Vagina (tissue), 2 donors: Measurements from ENCODE around the gene IKZF4. TPM values are rescaled to one million over a fixed set of nuclear protein-coding genes. Genes with fewer than 3 reads are reported as not detected.
A peak's percentile ranks its signal among the peaks of the same experiment; 100 is the strongest.

ENCODE experiments used
- DNase-seq, 2 donors: peaks; one replicate each; pipeline ENCODE4 v3.0.0-alpha.2; 2017; ENCODE audit errors: extremely low spot score in 2 of 2
- H3K27ac ChIP-seq: fragments of 200-600 bp; sonication (generic); one replicate; pipeline ENCODE4 v1.5.1; 2019
- H3K27me3 ChIP-seq: fragments of 200-600 bp; sonication (generic); one replicate; pipeline ENCODE4 v1.5.1; 2019
- H3K36me3 ChIP-seq, 2 donors: fragments of 200-600 bp; sonication (generic); one replicate each; pipeline ENCODE4 v1.5.1; 2017 to 2019
- H3K4me1 ChIP-seq: fragments of 200-600 bp; sonication (generic); one replicate; pipeline ENCODE4 v1.5.1; 2019
- H3K4me3 ChIP-seq, 2 donors: fragments of 200-600 bp; sonication (generic); 1 replicate in 1 of 2; 2 replicates in 1 of 2; pipeline ENCODE4 v1.5.1; 2016 to 2019
- H3K9me3 ChIP-seq: fragments of 200-600 bp; sonication (generic); one replicate; pipeline ENCODE4 v1.5.1; 2019
- CTCF ChIP-seq, 3 experiments: fragments of 450-650 bp in 2 of 3; fragments of 200-600 bp in 1 of 3; sonication (generic) in 1 of 3; IDR thresholded peaks; one replicate each; pipeline ENCODE4 v1.5.1; 2017 to 2019; ENCODE audit warnings: antibody characterized with exemption in 3 of 3, mild to moderate bottlenecking in 2 of 3, moderate library complexity in 2 of 3
- POLR2A ChIP-seq, 2 donors: fragments of 450-650 bp; IDR thresholded peaks; one replicate each; pipeline ENCODE4 v1.6.1; 2017; ENCODE audit warnings: antibody characterized with exemption in 2 of 2, mild to moderate bottlenecking in 2 of 2, moderate library complexity in 2 of 2
- POLR2AphosphoS5 ChIP-seq, 2 donors: sonication (generic); formaldehyde crosslinking; IDR thresholded peaks; one replicate each; pipeline ENCODE4 v1.9.0; 2017; ENCODE audit warnings: antibody characterized with exemption in 2 of 2, mild to moderate bottlenecking in 2 of 2, low read depth in 1 of 2; ENCODE audit not compliant: insufficient read depth in 1 of 2
- intact Hi-C: fragments of 100-400 bp; cut with DNase I; formaldehyde crosslinking; loops from one replicate; pipeline ENCODE4 v1.15.1; 2023
- total RNA-seq: library from RNA; depleted of rRNA; stranded (reverse); fragments of >200 nt; gene quantifications from one replicate; pipeline ENCODE4 v1.2.3, GENCODE V29; 2016

IKZF4 gene
- total RNA-seq, 1 donor from 2014 or later, result 4.4 TPM

- TF ChIP-seq POLR2AphosphoS5 (IDR thresholded peaks at IDR 0.05; ENCODE audit: insufficient read depth in 1 of 2, low read depth in 1 of 2) (no peak), CTCF (IDR thresholded peaks at IDR 0.05) (no peak), POLR2A (IDR thresholded peaks at IDR 0.05) (no peak)
- Histone ChIP-seq H3K4me3 (no peak overlapping the region), H3K27ac (no peak overlapping the region), H3K36me3 (peaks cover 0 to 62% of the 10 kb centered on the region in 2 donors), H3K9me3 (no peaks in the 10 kb centered on the region), H3K4me1 (peaks cover 15% of the 10 kb centered on the region), H3K27me3 (no peaks in the 10 kb centered on the region)
- DNase-seq, result no peak
- intact Hi-C loops, result no loop called here
Measured at GRCh38 chr12:55993230-55993853, 27.5 kb upstream of the IKZF4 start.

- Histone ChIP-seq H3K9me3 (no peaks in the 10 kb centered on the region), H3K36me3 (peaks cover 0 to 45% of the 10 kb centered on the region in 2 donors), H3K4me3 (no peak overlapping the region), H3K4me1 (peaks cover 16% of the 10 kb centered on the region), H3K27me3 (no peaks in the 10 kb centered on the region), H3K27ac (no peak overlapping the region)
- no peak for DNase-seq
- no peak for TF ChIP-seq POLR2AphosphoS5 (IDR thresholded peaks at IDR 0.05; ENCODE audit: insufficient read depth in 1 of 2, low read depth in 1 of 2)
- TF ChIP-seq POLR2A (IDR thresholded peaks at IDR 0.05), result no peak
- no peak for TF ChIP-seq CTCF (IDR thresholded peaks at IDR 0.05)
- intact Hi-C loops, result no loop called here
Measured at GRCh38 chr12:55995366-55995765, 25.5 kb upstream of the IKZF4 start.

- no peak for DNase-seq
- intact Hi-C loops, result loop anchor here (2.0 kb wide), 1 partner anchor 45 kb away; the partner anchor contains the start of gene RPS26
- peaks cover 16% of the 10 kb centered on the region for H3K4me1 ChIP-seq
- no peak for TF ChIP-seq POLR2A (IDR thresholded peaks at IDR 0.05)
- TF ChIP-seq POLR2AphosphoS5 (IDR thresholded peaks at IDR 0.05; ENCODE audit: insufficient read depth in 1 of 2, low read depth in 1 of 2), result peak in 1 of 2 donors; percentile 52
- TF ChIP-seq CTCF (IDR thresholded peaks at IDR 0.05), result peak; percentile 55 to 71 (median 57)
- peaks cover 0 to 36% of the 10 kb centered on the region in 2 donors for H3K36me3 ChIP-seq
- no peaks in the 10 kb centered on the region for H3K27me3 ChIP-seq
- no peaks in the 10 kb centered on the region for H3K9me3 ChIP-seq
- H3K27ac ChIP-seq, result peak overlapping the region; percentile 76
- peak overlapping the region; percentile 65 to 68 for H3K4me3 ChIP-seq
Measured at GRCh38 chr12:55996201-55996714, 24.6 kb upstream of the IKZF4 start.

- TF ChIP-seq CTCF (IDR thresholded peaks at IDR 0.05) (no peak), POLR2AphosphoS5 (IDR thresholded peaks at IDR 0.05; ENCODE audit: insufficient read depth in 1 of 2, low read depth in 1 of 2) (peak; percentile 80 to 88)
- Histone ChIP-seq H3K9me3 (no peaks in the 10 kb centered on the region), H3K27ac (peak within 1 kb of the TSS; percentile 76), H3K4me1 (peaks cover 16% of the 10 kb centered on the region), H3K27me3 (no peaks in the 10 kb centered on the region), H3K4me3 (peak within 1 kb of the TSS; percentile 65 to 68), H3K36me3 (peaks cover 0 to 29% of the 10 kb centered on the region in 2 donors)
- peak in 1 of 2 donors; percentile 99 for DNase-seq
- intact Hi-C loops, result loop anchor here (2.0 kb wide), 1 partner anchor 44 kb away; the partner anchor contains the start of gene RPS26
Measured at GRCh38 chr12:55996715-55997534, 23.9 kb upstream of the IKZF4 start, which contains the start of gene SUOX. TSS of gene SUOX (plus strand) at chr12:55997276. CDS start at chr12:56002222, 4,946 bp downstream.
